SK-N-SH (cell line): ENCODE measurements around the gene DCST1. TPM values are rescaled to one million over a fixed set of nuclear protein-coding genes. Genes with fewer than 3 reads are reported as not detected.

Source experiments
- CTCF ChIA-PET: fragments of 300-600, 350-600 bp; formaldehyde crosslinking; extraction: SDS; loops from one replicate; lab custom pipeline; 2021; lab: Yijun Ruan, JAX
- POLR2A ChIA-PET: fragments of 350-600 bp; sonication (Branson Sonifier 250); formaldehyde crosslinking; extraction: SDS; loops from one replicate; lab custom pipeline; 2020; ENCODE audit warnings: antibody characterized with exemption, inconsistent platforms; lab: Yijun Ruan, JAX
- DNase-seq: peaks from one replicate; pipeline ENCODE4 v3.0.0; 2012
- H2AFZ ChIP-seq: fragments of 200-600 bp; sonication (generic); 2 replicates; pipeline ENCODE4 v1.8.1; 2016; ENCODE audit warnings: antibody characterized with exemption, mild to moderate bottlenecking, low read depth
- H3F3A ChIP-seq: fragments of 200-600 bp; sonication (generic); replicated peaks from 2 replicates; pipeline ENCODE3; 2016; ENCODE audit warnings: antibody characterized with exemption, mild to moderate bottlenecking; ENCODE audit not compliant: insufficient read depth
- H3K27ac ChIP-seq, 2 experiments: fragments of 200-500 bp in 1 of 2; fragments of 200-600 bp in 1 of 2; sonication (Bioruptor generic) in 1 of 2; sonication (generic), shearing (Covaris generic) in 1 of 2; 2 replicates each; pipeline versions ENCODE4 v1.5.1 to v1.6.1; 2014 to 2016; ENCODE audit warnings: low read depth in 2 of 2, inconsistent platforms in 1 of 2, low read length in 1 of 2, mild to moderate bottlenecking in 1 of 2, mixed read lengths in 1 of 2
- H3K27me3 ChIP-seq: fragments of 200-600 bp; sonication (generic), shearing (Covaris generic); 2 replicates; pipeline ENCODE4 v1.6.1; 2016; ENCODE audit warnings: mixed run types; ENCODE audit not compliant: insufficient read depth
- H3K36me3 ChIP-seq, 2 experiments: fragments of 200-500 bp in 1 of 2; fragments of 200-600 bp in 1 of 2; sonication (Bioruptor generic) in 1 of 2; sonication (generic) in 1 of 2; replicated peaks in 1 of 2; 2 replicates each; pipeline versions ENCODE3 to v1.5.1; 2014 to 2016; ENCODE audit warnings: low read length in 1 of 2, mild to moderate bottlenecking in 1 of 2; ENCODE audit not compliant: insufficient read depth in 2 of 2, control insufficient read depth in 1 of 2
- H3K4me1 ChIP-seq, 2 experiments: fragments of 200-500 bp in 1 of 2; fragments of 200-600 bp in 1 of 2; sonication (Bioruptor generic) in 1 of 2; sonication (generic), shearing (Covaris generic) in 1 of 2; 2 replicates each; pipeline versions ENCODE4 v1.5.1 to v1.6.1; 2014 to 2016; ENCODE audit warnings: low read depth in 1 of 2, low read length in 1 of 2, mixed run types in 1 of 2; ENCODE audit not compliant: insufficient read depth in 2 of 2, control insufficient read depth in 1 of 2
- H3K4me2 ChIP-seq: fragments of 200-600 bp; sonication (generic), shearing (Covaris generic); 2 replicates; pipeline ENCODE4 v1.6.1; 2017; ENCODE audit warnings: mixed run types
- H3K4me3 ChIP-seq, 2 experiments: fragments of 200-500 bp in 1 of 2; fragments of 200-600 bp in 1 of 2; sonication (Bioruptor generic) in 1 of 2; sonication (generic), shearing (Covaris generic) in 1 of 2; 2 replicates each; pipeline versions ENCODE4 v1.5.1 to v1.8.1; 2014 to 2016; ENCODE audit warnings: low read depth in 2 of 2, inconsistent platforms in 1 of 2, low read length in 1 of 2, mild to moderate bottlenecking in 1 of 2, mixed read lengths in 1 of 2, moderate library complexity in 1 of 2
- H3K79me2 ChIP-seq: fragments of 200-600 bp; sonication (generic); 2 replicates; pipeline ENCODE4 v1.8.1; 2017; ENCODE audit warnings: mild to moderate bottlenecking; ENCODE audit not compliant: insufficient read depth
- H3K9ac ChIP-seq: fragments of 200-600 bp; sonication (generic); 2 replicates; pipeline ENCODE4 v1.6.1; 2017; ENCODE audit warnings: mixed run types
- H3K9me2 ChIP-seq: fragments of 200-600 bp; sonication (generic); 2 replicates; pipeline ENCODE4 v1.6.1; 2017; ENCODE audit warnings: mixed run types
- H3K9me3 ChIP-seq: fragments of 200-600 bp; sonication (generic); 2 replicates; pipeline ENCODE4 v1.6.1; 2017; ENCODE audit warnings: mixed run types, mild to moderate bottlenecking, moderate library complexity
- H4K20me1 ChIP-seq: fragments of 200-600 bp; sonication (generic); 2 replicates; pipeline ENCODE4 v1.6.1; 2017; ENCODE audit warnings: mild to moderate bottlenecking, mixed run types; ENCODE audit not compliant: insufficient read depth
- ELF1 ChIP-seq: IDR thresholded peaks from 2 replicates; pipeline ENCODE4 v1.4.0; 2012
- EP300 ChIP-seq, 2 experiments: IDR thresholded peaks; 2 replicates each; pipeline versions ENCODE4 v1.4.0 to v1.6.1; 2012; ENCODE audit warnings: borderline replicate concordance in 1 of 2, low read depth in 1 of 2, low read length in 1 of 2
- EZH2phosphoT487 ChIP-seq: fragments of 200-600 bp; sonication (generic); IDR thresholded peaks from 2 replicates; pipeline ENCODE4 v1.6.1; 2017; ENCODE audit warnings: low read depth, mixed run types, mild to moderate bottlenecking, antibody characterized with exemption, moderate library complexity, borderline replicate concordance
- GABPA ChIP-seq: IDR thresholded peaks from 2 replicates; pipeline ENCODE4 v1.4.0; 2012; ENCODE audit warnings: low read depth, mild to moderate bottlenecking
- GATA2 ChIP-seq: sonication (generic); formaldehyde crosslinking; IDR thresholded peaks from 2 replicates; pipeline ENCODE4 v1.5.0; 2020; ENCODE audit warnings: mild to moderate bottlenecking, missing genetic modification reagents
- JUND ChIP-seq: IDR thresholded peaks from 2 replicates; pipeline ENCODE4 v1.4.0; 2012
- NFIC ChIP-seq: IDR thresholded peaks from 2 replicates; pipeline ENCODE4 v1.4.0; 2012; ENCODE audit warnings: borderline replicate concordance
- POLR2AphosphoS5 ChIP-seq: IDR thresholded peaks from 2 replicates; pipeline ENCODE4 v1.6.1; 2012; ENCODE audit warnings: low read depth, low read length
- RCOR1 ChIP-seq: fragments of 150-350 bp; IDR thresholded peaks from 2 replicates; pipeline ENCODE4 v1.6.1; 2017; ENCODE audit warnings: antibody characterized with exemption, low read length
- RXRA ChIP-seq: IDR thresholded peaks from 2 replicates; pipeline ENCODE4 v1.4.0; 2012; ENCODE audit warnings: low read depth, mild to moderate bottlenecking, borderline replicate concordance
- TCF12 ChIP-seq: IDR thresholded peaks from 2 replicates; pipeline ENCODE4 v1.4.0; 2012
- TEAD4 ChIP-seq: IDR thresholded peaks from 2 replicates; pipeline ENCODE4 v1.4.0; 2012; ENCODE audit warnings: mild to moderate bottlenecking, borderline replicate concordance; ENCODE audit not compliant: insufficient read depth
- YY1 ChIP-seq: IDR thresholded peaks from 2 replicates; pipeline ENCODE4 v1.4.0; 2012; ENCODE audit warnings: low read depth, mild to moderate bottlenecking
- WGBS: methylation state at CpG from one replicate; pipeline ENCODE4 v1.1.6; 2017; ENCODE audit warnings: low lambda C conversion rate; 5-methylcytosine and 5-hydroxymethylcytosine counted together
- polyA plus RNA-seq, 3 experiments: library from polyadenylated mRNA; depleted of rRNA; stranded (reverse); fragments of >200 nt; gene quantifications; 2 replicates each; pipeline ENCODE4 v1.2.3, GENCODE V29; 2012
- TF ChIP-seq, protein P1 (sequence below): IDR thresholded peaks from 2 replicates; pipeline ENCODE4 v1.4.0; 2012; ENCODE audit warnings: low read depth
- TF ChIP-seq, protein P2 (sequence below): IDR thresholded peaks from 2 replicates; pipeline ENCODE4 v1.6.1; 2012; ENCODE audit warnings: mild to moderate bottlenecking, low read depth, low read length, moderate library complexity
- TF ChIP-seq, protein P3 (sequence below): fragments of 150-350 bp; IDR thresholded peaks from 2 replicates; pipeline ENCODE4 v1.6.1; 2016; ENCODE audit warnings: mild to moderate bottlenecking, low read depth, low read length
- TF ChIP-seq, protein P4 (sequence below): IDR thresholded peaks from 2 replicates; pipeline ENCODE4 v1.4.0; 2012; ENCODE audit warnings: low read depth, borderline replicate concordance

DCST1 gene
- polyA plus RNA-seq, 1 of the 3 experiments (the other 2 are of a cell fraction), result not detected

DNA sequence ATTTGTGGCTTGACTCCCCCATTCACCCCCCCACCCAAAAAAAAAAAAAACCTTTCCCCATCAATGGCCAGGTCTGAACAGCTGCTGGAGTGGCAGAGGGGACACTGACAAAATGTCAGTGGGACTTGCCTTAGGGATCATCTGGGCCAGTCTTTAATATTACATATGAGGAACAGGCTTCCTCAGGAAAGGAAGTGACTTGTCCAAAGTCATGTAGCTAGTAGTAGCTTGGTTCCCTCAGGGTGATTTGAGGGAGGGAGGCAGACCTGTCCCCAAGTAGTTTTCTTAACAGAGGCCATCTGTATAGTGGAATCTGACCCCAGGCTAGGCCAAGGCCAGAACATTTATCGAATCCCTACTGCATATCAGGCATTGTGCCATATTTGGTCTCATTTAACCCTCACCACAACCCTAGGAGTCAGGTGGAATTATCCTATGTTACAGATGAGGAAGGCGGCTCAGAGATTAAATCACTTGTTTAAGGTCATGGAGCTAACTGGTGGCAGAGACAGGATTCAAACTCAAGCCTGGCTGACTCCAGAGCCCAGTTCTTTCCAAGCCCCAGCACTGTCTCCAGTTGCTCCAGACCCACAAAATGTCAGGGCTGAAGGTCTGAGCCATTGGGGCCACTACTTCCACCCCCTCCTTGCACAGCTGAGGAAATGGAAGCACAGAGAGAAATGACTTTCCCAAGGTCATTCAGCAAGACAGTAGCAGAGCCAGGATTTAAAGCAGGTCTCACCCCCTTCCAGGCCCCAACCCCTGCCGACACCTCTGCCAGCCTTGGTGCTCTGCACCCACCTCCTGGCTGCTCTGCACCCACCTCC is 20.6 kb upstream of the DCST1 start:
- 73% methylated on average over 3 of the region's 3 CpGs for WGBS
- POLR2A ChIA-PET, result no interaction called here
- H3K4me2 ChIP-seq, result no peak overlapping the region

DNA sequence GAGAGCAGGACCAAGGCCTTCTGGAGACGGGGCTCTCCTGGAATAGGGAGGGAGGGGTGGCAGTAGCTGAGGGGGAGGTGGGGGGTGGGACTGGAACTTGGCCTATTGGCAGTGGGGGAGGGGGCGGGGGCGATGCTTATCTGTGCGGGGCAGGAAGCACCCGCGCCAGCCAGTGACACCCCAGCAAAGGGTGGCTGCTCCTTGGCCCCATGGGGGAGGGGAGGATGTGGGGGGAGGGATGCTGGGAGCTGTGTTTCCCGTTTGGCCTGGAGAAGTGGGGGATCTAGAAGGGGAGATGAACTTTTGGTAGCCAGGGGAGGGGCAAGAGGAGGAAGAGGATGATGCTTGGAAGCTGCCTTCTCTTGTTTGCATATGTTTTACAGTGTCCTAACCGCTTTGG is 20.0 kb upstream of the DCST1 start:
- no peaks in the 10 kb centered on the region for H3K9me2 ChIP-seq
- no peak for DNase-seq
- H3K4me2 ChIP-seq, result no peak overlapping the region
- TF ChIP-seq RXRA, result no peak
- no peak for TF ChIP-seq RCOR1
- TF ChIP-seq, protein P1, sequence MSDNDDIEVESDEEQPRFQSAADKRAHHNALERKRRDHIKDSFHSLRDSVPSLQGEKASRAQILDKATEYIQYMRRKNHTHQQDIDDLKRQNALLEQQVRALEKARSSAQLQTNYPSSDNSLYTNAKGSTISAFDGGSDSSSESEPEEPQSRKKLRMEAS, result no peak
- TF ChIP-seq, protein P2, sequence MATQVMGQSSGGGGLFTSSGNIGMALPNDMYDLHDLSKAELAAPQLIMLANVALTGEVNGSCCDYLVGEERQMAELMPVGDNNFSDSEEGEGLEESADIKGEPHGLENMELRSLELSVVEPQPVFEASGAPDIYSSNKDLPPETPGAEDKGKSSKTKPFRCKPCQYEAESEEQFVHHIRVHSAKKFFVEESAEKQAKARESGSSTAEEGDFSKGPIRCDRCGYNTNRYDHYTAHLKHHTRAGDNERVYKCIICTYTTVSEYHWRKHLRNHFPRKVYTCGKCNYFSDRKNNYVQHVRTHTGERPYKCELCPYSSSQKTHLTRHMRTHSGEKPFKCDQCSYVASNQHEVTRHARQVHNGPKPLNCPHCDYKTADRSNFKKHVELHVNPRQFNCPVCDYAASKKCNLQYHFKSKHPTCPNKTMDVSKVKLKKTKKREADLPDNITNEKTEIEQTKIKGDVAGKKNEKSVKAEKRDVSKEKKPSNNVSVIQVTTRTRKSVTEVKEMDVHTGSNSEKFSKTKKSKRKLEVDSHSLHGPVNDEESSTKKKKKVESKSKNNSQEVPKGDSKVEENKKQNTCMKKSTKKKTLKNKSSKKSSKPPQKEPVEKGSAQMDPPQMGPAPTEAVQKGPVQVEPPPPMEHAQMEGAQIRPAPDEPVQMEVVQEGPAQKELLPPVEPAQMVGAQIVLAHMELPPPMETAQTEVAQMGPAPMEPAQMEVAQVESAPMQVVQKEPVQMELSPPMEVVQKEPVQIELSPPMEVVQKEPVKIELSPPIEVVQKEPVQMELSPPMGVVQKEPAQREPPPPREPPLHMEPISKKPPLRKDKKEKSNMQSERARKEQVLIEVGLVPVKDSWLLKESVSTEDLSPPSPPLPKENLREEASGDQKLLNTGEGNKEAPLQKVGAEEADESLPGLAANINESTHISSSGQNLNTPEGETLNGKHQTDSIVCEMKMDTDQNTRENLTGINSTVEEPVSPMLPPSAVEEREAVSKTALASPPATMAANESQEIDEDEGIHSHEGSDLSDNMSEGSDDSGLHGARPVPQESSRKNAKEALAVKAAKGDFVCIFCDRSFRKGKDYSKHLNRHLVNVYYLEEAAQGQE, result no peak
- TF ChIP-seq YY1, result no peak
- TF ChIP-seq JUND, result no peak
- TF ChIP-seq TCF12, result no peak
- no peak for TF ChIP-seq EZH2phosphoT487
- TF ChIP-seq EP300 (IDR thresholded peaks at IDR 0.05; ENCODE audit: borderline replicate concordance in 1 of 2, low read depth in 1 of 2, low read length in 1 of 2), result no peak
- no peak for TF ChIP-seq GATA2
- no peak for TF ChIP-seq GABPA
- TF ChIP-seq, protein P3, sequence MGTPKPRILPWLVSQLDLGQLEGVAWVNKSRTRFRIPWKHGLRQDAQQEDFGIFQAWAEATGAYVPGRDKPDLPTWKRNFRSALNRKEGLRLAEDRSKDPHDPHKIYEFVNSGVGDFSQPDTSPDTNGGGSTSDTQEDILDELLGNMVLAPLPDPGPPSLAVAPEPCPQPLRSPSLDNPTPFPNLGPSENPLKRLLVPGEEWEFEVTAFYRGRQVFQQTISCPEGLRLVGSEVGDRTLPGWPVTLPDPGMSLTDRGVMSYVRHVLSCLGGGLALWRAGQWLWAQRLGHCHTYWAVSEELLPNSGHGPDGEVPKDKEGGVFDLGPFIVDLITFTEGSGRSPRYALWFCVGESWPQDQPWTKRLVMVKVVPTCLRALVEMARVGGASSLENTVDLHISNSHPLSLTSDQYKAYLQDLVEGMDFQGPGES, result no peak
- no peak for TF ChIP-seq TEAD4
- no peaks in the 10 kb centered on the region for H3K27me3 ChIP-seq
- peaks cover 6% of the 10 kb centered on the region for H3F3A ChIP-seq
- ChIA-PET POLR2A (no interaction called here), CTCF (interaction anchor here (0.6 to 9.3 kb wide), 5 partner anchors 13 to 70 kb away, joined by 3 to 149 read pairs (median 7); partner anchors contain the start of gene ZBTB7B)
- no peak overlapping the region for H3K4me3 ChIP-seq
- H3K27ac ChIP-seq, result no peak overlapping the region
- no peak overlapping the region for H3K9ac ChIP-seq
- no peak overlapping the region for H2AFZ ChIP-seq
- peaks cover 0 to 15% of the 10 kb centered on the region in 2 experiments; a peak in 1 of 4 replicates for H3K4me1 ChIP-seq
- H3K36me3 ChIP-seq, result peaks cover 0 to 22% of the 10 kb centered on the region in 2 experiments
- no peaks in the 10 kb centered on the region for H3K9me3 ChIP-seq
- H4K20me1 ChIP-seq, result 0 out of 2 replicates have a peak, but pooled peaks cover 3% of the 10 kb centered on the region
- 80% methylated on average over 1 of the region's 8 CpGs for WGBS
- no peaks in the 10 kb centered on the region for H3K79me2 ChIP-seq

More for the DNA sequence above, 20.6 kb upstream of the DCST1 start:
- Histone ChIP-seq H3F3A (peaks cover 6% of the 10 kb centered on the region), H4K20me1 (0 out of 2 replicates have a peak, but pooled peaks cover 3% of the 10 kb centered on the region), H3K9me2 (no peaks in the 10 kb centered on the region), H3K9ac (no peak overlapping the region), H3K4me1 (peaks cover 0 to 15% of the 10 kb centered on the region in 2 experiments; a peak in 1 of 4 replicates), H3K27me3 (no peaks in the 10 kb centered on the region), H3K36me3 (peaks cover 0 to 22% of the 10 kb centered on the region in 2 experiments), H3K27ac (no peak overlapping the region; a peak in 1 of 4 replicates), H2AFZ (no peak overlapping the region), H3K79me2 (no peaks in the 10 kb centered on the region), H3K9me3 (no peaks in the 10 kb centered on the region), H3K4me3 (no peak overlapping the region)
- CTCF ChIA-PET, result interaction anchor here (1.0 to 9.3 kb wide), 7 partner anchors 9 to 69 kb away, joined by 3 to 149 read pairs (median 3); partner anchors contain the start of genes ADAM15 and ZBTB7B
- no peak for DNase-seq
- no peak for TF ChIP-seq NFIC
- TF ChIP-seq, protein P4, sequence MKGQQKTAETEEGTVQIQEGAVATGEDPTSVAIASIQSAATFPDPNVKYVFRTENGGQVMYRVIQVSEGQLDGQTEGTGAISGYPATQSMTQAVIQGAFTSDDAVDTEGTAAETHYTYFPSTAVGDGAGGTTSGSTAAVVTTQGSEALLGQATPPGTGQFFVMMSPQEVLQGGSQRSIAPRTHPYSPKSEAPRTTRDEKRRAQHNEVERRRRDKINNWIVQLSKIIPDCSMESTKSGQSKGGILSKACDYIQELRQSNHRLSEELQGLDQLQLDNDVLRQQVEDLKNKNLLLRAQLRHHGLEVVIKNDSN, result no peak
- TF ChIP-seq ELF1, result no peak
- no peak for TF ChIP-seq POLR2AphosphoS5
- TF ChIP-seq, protein P1, result no peak
